Skin epidermis (tissue), 12 donors: ENCODE measurements around the gene ZNF213.

Source experiments
- H3K27ac ChIP-seq, 21 experiments: fragments of 200-600 bp; sonication (generic) in 11 of 21; one replicate each; pipeline ENCODE4 v1.5.0; 2020; ENCODE audit warnings: mild to moderate bottlenecking in 3 of 21, inconsistent platforms in 2 of 21, moderate library complexity in 2 of 21
- H3K4me3 ChIP-seq, 7 experiments: fragments of 200-600 bp; sonication (generic) in 2 of 7; one replicate each; pipeline ENCODE4 v1.5.0; 2020; ENCODE audit warnings: inconsistent platforms in 2 of 7, mild to moderate bottlenecking in 2 of 7, moderate library complexity in 1 of 7

The ZNF213 gene, protein sequence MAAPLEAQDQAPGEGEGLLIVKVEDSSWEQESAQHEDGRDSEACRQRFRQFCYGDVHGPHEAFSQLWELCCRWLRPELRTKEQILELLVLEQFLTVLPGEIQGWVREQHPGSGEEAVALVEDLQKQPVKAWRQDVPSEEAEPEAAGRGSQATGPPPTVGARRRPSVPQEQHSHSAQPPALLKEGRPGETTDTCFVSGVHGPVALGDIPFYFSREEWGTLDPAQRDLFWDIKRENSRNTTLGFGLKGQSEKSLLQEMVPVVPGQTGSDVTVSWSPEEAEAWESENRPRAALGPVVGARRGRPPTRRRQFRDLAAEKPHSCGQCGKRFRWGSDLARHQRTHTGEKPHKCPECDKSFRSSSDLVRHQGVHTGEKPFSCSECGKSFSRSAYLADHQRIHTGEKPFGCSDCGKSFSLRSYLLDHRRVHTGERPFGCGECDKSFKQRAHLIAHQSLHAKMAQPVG

GRCh38 chr16:3134338-3135125, at the start of gene ZNF213:
TSS of gene ZNF213 (plus strand) at chr16:3135029. CDS start at chr16:3137281, 2,252 bp downstream.
- H3K27ac ChIP-seq, result peak within 1 kb of the TSS; percentile 82 to 98 (median 94)
- H3K4me3 ChIP-seq, result peak within 1 kb of the TSS; percentile 84 to 99 (median 90)

GRCh38 chr16:3085868-3086595, 48.8 kb upstream of the ZNF213 start:
- H3K4me3 ChIP-seq, result peak overlapping the region in 5 of 7 experiments; percentile 11 to 26 (median 17)

GRCh38 chr16:3086596-3087242, 48.1 kb upstream of the ZNF213 start:
- Histone ChIP-seq H3K27ac (peak overlapping the region in 20 of 21 experiments; percentile 25 to 89 (median 64)), H3K4me3 (peak overlapping the region in 5 of 7 experiments; percentile 11 to 26 (median 17))

More at GRCh38 chr16:3085868-3086595, 48.8 kb upstream of the ZNF213 start:
- peak overlapping the region in 18 of 21 experiments; percentile 25 to 89 (median 66) for H3K27ac ChIP-seq

DNA sequence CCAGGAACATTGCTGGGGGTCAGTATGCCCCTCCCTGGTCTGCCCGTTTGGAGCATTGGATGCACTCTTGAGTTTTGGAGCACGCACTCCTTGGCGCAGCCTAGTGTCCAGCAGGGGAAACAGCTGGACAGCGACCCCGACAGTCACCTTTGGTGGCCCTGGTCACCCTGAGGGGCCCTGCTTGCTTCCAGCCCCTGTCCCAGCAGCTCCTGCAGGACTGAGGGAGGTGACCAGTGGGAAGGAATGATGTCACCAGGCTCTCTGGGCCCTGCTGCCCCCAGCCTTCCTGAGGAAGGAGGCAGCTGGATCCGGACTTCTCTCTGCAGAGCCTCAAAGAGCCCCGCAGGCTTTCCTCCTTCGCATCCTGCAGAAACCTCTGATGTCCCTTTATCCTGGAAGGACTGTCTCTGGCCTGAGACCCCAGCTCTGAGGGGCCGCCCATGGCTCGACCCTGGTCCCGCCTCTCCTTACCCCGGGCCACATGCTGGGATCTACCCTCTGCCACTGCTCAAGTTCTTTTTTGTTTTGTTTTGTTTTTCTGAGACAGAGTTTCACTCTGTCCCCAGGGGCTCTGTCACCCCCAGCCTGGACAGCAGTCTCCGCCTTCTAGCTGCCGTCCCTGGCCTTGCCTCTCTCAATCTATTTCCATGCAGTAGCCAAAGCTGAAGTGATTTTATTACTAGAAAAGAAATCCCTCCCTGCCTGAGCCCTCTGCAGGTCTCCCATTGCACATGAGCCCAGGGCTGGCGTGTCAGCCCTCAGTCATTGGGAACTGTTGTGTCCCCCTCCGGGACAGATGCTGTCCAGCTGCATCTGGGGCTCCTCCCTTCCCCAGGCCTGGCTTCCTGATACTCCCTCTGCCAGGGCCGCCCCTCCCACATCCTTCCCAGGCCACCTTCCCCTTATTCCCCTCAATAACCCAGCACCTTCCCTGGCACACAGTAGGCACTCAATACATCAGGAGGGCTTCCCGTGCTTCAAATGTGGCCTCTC, 47.3 kb upstream of the ZNF213 start:
- Histone ChIP-seq H3K4me3 (peak overlapping the region in 4 of 7 experiments; percentile 11 to 26 (median 18)), H3K27ac (peak overlapping the region in 19 of 21 experiments; percentile 25 to 89 (median 64))

DNA sequence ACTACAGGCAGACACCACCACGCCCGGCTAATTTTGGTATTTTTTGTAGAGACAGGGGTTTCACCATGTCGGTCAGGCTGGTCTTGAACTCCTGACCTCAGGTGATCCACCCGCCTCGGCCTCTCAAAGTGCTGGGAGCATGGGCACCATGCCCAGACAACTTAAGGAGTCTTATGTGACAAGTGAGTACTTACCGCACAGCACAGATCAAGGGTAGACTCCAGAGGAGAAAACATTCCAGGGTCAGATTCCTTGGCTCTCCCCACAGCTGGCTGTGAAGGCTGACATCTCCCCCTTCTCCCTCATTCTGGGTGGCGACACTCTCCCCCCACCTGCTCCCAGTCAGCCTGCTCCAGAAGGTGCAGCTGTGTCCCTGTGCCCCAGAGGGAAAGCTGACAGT, 46.4 kb upstream of the ZNF213 start:
- Histone ChIP-seq H3K27ac (peak overlapping the region in 4 of 21 experiments; percentile 25 to 89 (median 84)), H3K4me3 (no peak overlapping the region)

- H3K4me3 ChIP-seq, result no peak overlapping the region
These were observed 45.7 kb upstream of the ZNF213 start for GRCh38 chr16:3088925-3089716.

DNA sequence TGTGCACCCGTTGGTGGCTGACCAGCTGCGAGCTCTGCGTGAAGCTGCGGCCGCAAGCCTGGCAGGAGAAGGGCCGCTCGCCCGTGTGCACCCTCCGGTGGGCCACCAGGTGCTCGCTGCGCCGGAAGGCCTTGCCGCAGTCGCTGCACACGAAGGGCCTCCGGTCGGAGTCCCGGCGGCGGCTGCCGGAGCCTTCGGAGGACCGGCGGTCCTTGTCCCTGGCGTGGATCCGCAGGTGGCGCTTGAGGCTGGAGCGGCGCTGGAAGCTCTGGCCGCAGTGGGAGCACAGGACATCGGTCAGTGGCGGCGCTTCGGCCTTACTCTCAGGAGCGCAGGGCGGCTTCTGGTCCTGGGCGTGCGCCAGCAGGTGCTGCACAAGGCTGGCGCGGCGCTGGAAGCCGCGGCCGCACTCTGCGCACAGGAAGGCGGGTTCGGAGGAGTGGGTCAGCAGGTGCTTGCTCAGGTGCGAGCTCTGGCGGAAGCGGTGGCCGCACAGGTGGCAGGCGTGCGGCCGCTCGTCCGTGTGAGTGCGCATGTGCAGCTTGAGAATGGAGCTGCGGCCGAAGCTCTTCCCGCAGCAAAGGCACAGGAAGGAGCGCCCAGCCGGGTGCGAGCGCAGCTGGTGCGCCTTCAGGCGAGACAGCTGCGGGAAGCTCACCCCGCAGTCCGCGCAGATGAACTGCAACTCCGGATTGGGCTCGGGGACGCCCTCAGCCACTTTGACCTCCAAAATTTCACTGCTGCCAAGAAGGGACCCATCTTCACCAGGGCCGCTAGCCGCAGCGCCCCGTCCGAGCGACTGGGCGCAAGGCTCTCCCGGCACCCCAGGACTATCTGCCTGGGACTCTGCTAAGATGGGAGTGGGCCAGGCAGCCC, 44.9 kb upstream of the ZNF213 start:
- Histone ChIP-seq H3K27ac (no peak overlapping the region), H3K4me3 (no peak overlapping the region)

More at GRCh38 chr16:3088925-3089716, 45.7 kb upstream of the ZNF213 start:
- H3K27ac ChIP-seq, result peak overlapping the region in 1 of 21 experiments; percentile 86

DNA sequence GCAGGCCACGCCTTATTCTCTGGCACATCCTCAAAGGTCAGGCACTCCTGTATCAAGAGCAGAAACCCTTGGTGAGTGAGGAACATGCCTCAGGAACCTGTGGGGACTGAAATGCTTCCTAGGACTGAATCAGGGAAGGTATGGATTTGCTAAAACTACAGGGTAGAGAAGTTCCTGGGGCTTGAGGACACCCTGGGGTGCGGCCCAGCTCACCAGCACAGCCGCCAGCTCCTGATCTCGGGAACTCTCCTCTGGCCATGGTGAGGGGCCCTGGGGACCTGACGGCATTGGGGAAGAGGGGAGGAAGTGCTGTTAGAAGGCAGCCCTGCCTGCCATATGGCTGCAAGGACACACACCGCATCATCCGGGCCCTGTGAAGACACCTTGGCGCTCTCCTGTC, 43.3 kb upstream of the ZNF213 start:
- no peak overlapping the region for H3K27ac ChIP-seq
- no peak overlapping the region for H3K4me3 ChIP-seq

DNA sequence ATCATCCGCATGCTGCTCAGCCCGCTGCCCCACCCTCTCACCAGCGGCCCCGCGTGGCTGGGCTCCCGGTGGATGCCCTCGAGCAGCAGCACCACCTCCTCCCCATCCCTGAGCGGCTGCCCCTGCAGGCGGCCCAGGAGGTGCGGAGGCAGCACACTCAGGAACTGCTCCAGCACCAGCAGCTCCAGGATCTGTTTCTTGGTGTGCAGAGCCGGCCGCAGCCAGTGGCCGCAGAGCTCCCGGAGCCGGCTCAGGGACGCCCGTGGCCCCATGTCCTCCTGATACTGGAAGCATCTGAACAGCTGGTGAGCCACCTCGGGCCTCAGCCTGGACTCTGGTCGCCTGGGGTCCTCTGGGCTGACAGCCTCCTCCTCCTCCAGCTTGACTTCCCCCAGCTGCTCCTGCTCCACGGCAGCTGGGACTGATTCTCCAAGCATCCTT, 42.3 kb upstream of the ZNF213 start:
- Histone ChIP-seq H3K4me3 (no peak overlapping the region), H3K27ac (no peak overlapping the region)

DNA sequence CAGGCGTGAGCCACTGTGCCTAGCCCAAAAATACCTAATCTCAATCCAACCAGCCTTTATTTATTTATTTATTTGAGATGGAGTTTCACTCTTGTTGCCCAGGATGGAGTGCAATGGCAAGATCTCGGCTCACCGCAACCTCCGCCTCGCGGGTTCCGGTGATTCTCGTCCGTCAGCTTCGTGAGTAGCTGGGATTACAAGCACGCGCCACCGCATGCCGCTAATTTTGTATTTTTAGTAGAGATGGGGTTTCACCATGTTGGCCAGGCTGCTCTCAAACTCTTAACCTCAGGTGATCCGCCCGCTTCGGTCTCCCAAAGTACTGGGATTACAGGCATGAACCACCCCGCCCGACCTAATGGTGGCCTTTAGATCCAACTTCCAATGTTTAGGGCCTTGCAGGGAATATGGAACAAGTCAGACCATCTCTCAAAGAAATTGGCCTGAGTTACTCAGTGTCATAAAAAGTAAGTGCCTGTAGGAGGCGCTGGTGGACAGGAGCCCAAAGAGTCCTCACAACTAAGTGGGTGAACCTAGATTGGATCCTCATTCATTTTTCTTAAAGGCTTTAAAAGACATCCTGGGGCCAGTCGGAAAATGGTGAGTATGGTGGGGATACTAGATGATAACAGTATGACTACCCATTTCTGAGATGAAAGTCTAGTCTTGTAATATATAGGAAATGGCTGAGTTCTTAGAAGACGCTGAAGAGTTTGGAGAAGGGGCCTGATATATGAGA, 40.4 kb upstream of the ZNF213 start:
- Histone ChIP-seq H3K4me3 (no peak overlapping the region), H3K27ac (no peak overlapping the region)

GRCh38 chr16:3095869-3096268, 39.0 kb upstream of the ZNF213 start:
- Histone ChIP-seq H3K4me3 (no peak overlapping the region), H3K27ac (peak overlapping the region in 3 of 21 experiments; percentile 8 to 63 (median 52))

- peak overlapping the region in 3 of 21 experiments; percentile 8 to 63 (median 52) for H3K27ac ChIP-seq
- no peak overlapping the region for H3K4me3 ChIP-seq
These were observed 38.5 kb upstream of the ZNF213 start for GRCh38 chr16:3096362-3096761.

DNA sequence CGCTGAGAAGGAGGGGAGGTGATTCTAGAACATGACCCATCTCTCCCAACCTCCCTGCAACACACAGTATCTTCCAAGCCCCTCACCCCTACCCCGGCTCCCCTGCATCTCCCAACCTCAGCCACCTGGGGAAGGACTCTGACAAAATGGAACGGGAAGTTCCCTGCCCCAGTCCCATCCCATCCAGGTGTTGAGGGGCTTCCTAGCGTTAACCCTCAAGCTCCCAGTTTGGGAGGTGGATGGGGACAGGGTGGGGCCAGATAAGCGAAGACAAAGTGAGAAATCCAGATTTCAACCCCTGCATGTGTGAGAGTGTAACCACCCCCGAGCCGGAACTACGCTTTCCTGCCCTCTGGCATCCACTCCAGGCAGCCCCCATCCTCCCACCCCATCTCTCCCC, 37.6 kb upstream of the ZNF213 start:
- no peak overlapping the region for H3K27ac ChIP-seq
- H3K4me3 ChIP-seq, result no peak overlapping the region

DNA sequence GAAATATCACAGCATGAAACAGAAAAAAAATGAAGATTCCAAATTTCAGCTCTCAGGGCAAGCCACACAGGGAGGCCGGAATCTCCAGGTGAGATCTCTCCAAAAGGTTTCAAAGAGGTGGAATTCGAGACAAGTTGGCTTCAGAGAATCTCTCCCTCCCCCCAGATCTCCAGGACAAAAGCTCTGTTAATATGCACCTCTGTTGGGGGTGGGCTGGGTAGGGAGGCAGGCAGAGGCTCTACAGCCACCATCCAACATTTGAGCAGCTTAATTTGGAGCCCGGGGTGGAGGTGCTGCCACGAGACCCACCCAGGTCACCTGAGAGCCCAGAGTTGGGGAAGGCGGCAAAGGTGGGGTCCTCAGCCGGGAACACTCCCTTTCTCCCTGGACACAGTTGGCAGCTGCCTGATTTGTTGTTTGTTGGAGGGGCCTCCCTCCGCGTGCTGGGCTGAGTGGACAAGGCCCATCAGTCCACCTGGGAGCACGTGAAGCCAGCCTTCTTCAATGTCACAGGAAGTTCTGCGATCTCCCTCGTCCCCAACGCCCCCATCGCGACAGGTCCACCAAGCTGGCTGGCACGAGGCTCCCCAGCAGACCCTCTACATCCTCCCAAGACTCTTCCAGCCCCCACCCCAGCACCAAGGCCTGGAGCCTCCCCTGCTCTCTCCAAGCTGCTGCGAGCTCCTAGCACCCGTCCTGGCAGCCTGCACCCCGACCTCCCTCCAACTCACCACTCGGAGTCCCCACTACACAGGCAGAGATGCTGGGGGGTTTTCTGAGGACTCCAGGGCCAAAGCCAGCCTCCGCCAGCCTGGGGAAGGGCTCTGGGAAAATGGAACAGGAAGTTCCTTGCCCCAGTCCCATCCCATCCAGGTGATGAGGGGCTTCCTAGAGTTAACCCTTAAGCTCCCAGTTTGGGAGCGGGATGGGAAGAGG, 36.1 kb upstream of the ZNF213 start, which contains the start of gene ZSCAN10:
Gene ZSCAN10 (minus strand): TSS at position 836 of the 936 bp plus-strand sequence. CDS start 6,357 bp downstream, outside the sequence.
- peak within 1 kb of the TSS in 2 of 7 experiments; percentile 13 to 24 for H3K4me3 ChIP-seq
- H3K27ac ChIP-seq, result peak within 1 kb of the TSS in 7 of 21 experiments; percentile 2 to 82 (median 19)
